Activated T-cell treated with anti-CD3 and anti-CD28 coated beads for 48 hours (primary cell): ENCODE results near the gene PPM1H.
"Not testable (repeated sequence)": the region's sequence is repeated elsewhere in the genome, so short reads cannot be mapped to it uniquely, and the experiment has no call there.

Source experiments
- DNase-seq: peaks from one replicate; pipeline ENCODE4 v3.0.0-alpha.2; 2020; ENCODE audit warnings: low read depth

Gene PPM1H

DNA sequence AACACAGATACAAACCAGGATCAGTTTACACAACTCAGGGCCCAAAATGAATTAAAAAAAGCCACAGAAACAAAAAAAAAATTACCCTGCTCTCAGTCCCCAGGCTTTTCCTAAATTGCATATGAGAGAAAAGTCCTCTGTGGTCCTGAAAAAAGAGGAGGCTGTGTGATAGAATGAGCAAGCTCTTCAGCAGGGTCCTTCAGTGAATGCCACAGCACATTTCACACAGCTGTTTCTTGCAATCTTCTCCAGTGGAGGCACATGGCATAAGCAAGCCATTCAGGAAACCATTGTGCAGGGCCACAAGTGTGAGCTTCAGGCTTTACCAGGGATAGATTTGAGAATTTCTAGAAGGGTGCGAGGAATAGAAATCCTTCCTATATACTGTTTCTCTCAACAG lies 168.5 kb downstream of the PPM1H start:
- DNase-seq, result no peak

DNA sequence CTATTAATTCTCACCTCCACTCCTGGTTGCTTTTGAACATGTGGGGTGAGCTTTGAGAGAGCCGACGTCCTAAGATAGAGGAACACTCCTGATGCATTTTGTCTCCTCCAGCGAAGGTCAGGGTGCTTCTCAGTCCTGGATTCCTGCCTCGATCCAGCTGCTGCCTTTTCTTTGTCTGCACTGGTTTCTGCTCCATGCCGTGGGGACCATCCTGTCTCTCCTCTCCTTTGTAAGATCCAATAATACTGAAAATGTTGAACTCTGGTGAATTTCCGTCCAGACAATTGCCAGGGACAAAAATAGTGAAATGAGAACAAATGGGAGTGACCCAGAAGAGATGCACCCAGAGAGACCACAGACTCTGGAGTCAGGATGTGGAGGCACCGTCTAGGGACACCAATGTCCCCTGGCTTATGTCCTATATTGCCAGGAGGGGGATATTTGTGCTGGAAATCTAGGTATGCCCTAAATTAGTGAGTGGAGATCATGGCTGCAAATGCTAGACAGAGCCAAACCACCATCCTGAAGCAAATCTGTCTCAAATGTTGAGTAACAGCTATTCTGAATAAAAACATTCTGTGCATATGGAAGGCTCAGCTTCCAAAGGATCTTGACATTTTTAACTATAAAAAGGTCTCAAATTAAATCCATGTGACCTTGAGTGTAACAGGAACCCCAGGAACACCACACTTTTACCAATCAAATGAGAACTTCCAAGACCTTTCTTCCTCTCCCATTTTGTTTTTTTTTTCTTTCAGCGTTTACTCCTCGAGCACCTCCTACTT lies 170.9 kb downstream of the PPM1H start:
- no peak for DNase-seq

DNA sequence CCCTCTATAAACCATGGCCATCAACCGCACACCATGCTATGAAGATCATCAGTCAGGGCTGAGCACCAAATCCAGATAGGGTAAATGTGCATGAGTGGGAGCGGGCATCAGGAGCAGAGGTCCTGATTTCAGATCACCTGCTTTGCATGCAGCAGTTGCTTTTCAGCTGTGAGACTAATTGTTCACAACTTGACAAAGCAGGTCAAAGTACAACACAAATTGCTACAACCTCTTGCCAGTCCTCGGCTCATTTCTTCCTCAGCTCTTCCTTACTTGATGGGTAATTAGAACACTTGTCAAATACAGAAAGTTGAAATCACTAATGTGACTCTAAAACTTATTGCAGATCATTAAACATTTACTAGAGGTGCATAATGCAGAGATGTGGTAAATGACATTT lies 171.6 kb downstream of the PPM1H start:
- DNase-seq, result no peak

DNA sequence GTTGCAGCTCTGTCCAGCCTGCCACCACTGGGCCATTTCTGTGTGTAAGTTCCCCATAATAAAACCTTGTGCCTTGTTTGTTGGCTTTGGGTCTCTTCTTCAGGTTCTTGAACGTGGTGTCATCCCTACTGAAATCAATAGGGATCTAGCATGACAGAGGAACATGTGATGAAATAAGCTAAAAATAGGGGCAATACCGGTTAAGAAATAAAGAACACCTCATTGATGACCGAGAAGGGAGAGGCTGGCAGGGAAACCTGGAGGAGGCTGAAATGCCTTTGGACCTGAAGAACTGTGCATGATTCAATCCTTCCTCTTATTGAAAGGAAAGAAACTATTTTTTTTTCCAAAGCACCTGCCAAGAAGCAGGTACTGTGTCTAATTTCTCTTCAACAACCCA lies 172.3 kb downstream of the PPM1H start:
- no peak for DNase-seq

DNA sequence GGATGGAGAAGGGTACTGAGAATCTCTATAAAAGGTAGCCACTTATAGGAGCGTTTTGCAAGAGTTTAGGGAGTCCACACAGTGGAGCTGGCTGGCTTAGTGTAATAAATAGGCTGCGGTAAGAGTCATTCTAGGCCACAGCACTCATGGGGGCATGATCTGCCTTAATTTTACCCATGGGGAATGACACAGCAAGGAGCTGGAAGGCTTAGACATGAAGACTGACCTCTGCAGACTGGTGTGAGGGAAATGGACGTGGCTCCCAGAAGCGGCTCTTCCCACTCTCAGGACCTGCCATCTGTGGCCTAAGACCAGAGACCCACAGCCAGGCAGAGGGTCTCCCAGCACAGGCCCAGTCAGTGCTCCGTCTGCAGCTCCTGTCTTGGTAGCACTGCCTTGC lies 173.3 kb downstream of the PPM1H start:
- DNase-seq, result no peak

DNA sequence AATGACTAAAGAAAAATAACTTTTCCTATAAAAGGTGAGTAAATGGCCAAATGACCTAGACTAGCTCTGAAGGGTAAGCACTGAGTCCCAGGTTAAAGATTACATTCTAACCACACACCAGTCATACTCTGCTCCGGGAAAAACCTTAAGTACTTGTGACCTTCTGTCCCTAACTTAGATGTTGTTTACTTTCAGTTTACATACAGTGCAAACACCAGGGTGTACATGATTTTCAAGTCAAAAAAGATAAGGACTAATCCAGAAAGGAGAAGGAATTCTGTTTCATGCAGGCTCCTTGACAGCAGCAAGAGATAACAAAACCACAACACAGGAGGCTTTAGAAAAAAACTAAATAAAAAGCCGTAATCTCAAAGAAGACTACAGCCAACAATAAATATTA lies 174.2 kb downstream of the PPM1H start:
- no peak for DNase-seq

DNA sequence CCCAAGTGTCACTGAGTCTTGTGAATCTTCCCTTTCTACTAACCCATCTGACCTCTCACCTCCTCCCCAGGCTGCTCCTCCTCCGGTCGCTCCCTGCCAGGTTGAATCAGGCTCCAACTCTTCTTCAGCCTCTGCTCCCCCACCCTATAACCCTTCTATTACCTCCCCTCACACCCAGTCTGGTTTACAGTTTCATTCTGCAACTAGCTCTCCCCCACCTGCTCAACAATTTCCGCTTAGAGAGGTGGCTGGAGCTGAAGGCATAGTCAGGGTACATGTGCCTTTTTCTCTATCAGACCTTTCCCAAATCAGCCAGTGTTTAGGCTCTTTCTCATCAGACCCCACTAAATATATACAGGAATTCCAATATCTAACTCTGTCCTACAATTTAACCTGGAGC lies 174.6 kb downstream of the PPM1H start:
- not testable (repeated sequence) for DNase-seq

DNA sequence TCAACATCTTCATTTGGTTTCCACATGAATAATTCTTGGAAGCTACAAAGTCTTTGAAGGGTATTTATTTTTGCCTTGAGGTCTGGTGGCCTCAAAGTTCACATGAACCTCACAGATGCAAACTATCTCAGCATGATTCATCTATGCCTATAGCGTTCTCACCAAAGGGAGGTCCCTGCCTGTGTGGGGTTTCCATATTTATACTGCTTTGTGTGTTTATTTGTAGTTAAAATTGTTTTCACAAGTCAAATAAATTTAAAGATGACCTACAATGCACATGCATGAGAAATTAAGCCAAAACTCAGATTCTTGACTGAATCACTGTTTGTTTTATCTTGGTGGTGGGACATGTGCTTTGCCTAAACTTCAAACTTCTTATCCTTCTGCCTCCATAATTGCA lies 176.7 kb downstream of the PPM1H start:
- DNase-seq, result no peak

DNA sequence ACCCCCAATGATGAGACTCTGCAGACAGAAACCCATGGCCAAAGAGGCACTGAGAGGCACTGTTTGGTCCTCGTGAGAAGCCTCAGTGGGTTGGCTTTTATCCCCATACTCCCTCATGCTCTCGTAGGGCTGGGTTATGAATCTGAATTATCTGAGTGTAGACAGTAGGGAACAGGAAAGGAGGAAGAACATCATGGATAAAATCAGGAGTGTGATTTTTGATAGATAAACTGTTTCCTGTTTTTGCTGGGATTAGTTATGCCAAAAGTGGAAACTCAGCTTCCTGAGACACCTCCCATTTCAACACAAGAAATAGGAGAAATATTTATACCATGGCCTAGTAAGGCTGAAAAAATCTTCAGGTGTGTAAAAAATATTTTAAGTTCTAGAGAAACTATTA lies 177.9 kb downstream of the PPM1H start:
- DNase-seq, result no peak

DNA sequence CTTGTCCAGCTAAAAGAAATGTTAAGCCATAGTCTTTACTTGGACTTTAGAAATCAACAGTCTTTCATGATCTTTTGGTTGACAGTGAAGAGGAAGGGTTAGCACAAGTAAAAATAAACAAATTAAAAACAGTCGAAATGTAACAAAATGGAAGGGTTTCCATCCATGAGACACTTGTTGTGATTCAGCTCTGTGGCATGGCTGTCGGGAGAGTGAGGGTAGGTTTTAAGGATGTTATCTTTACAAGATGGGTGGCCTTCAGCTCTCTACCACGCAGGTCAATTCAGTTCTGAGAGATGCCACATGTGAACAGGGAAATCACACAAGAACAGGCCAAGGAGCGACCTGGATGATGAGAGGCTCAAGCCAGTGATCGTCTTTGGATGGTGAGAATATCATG lies 180.2 kb downstream of the PPM1H start:
- no peak for DNase-seq

DNA sequence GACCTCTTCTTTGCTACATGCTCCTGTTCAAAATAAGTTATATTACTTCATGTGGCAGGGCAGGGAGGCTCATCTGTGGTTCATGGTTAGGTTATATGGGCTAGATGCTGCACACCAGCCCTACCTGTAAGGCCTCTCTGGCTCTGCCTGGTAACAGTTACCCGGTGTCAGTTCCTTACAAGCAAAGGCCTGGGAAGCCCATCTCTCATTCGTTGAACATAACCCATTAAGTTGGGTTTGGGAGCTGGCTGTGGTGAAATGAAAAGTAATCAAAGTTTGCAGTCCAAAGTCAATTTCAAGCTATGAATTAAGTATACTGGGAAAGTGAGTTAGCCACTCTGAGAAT lies 183.2 kb downstream of the PPM1H start:
- DNase-seq, result no peak

DNA sequence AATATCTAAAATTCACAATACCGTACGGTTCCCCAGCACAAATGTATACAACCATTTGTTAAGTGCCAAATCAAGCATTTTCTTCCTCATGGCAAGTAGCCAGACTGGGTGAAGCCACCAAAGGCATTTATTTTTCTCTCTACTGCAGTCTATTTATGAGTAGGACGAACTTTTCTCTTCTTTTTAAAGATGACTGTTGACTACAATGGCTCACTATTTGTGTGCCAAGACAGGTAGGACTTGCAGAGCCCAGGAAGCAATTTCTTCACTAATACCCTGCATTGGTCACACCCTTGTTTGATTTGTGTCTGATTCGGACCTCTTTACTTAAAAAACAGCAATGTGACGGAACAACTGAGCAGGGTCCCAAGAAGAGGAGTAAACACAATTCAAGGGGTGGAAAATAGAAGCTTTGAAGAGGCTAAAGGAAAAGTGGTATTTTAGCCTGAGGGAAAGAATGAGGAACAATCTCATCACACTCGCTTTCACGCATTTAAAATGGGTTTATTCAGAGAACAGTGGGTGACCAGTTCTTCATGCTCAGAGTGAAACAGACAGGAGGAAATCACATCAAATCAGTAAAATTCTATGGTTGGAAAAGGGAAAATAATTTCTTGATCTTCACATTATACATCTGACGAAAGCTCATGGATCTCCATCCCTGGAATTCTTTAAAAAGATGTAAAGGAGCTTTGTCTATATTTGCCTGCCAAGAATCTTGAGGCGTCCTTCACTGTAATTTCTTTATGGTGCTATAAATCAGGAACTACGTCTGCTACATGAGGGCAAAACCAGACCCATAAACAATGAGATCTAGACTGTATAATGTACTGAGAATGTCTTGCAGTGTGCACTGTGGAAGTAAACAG lies 183.8 kb downstream of the PPM1H start:
- no peak for DNase-seq

DNA sequence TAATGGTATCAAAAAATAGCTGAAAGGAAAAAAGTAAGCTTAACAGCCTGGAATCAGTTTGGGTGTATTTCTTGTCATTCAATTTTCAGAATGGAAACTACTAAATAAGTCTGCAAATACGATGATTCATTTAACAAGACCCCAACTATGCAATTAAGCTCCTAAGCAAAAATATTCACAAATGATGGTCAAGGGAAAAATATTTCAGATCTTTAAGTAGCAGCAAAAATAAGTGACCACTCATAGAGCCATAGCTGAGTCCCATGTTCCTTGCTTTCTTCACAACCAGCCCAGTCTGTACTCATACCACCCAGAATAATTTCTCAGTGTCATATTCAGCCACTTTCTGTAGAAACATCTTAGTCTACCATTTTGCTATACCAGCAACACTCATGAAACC lies 185.4 kb downstream of the PPM1H start:
- no peak for DNase-seq

DNA sequence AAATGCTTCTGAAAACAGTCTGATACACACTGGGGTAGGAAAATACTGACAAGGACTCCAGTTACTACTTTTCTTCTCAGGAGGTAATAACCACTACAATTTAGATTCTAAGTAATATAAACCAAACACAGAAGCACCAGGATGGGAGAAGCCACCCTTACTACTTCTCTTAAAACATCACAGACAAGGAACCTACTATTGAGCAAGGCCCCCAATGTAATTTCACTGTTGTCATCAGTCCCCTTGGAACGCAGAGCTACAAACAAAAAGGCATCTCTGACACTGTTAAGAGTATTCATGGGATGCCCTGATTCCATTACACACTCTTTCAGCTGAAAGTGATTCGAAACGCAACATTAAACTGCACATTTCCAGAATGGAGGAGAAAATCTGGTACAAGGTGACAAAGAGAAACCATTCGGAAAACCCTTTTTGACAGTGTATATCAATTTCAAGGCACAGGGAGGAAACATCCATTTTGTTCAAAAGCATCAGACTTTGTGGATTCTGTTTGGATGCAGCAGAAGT lies 185.9 kb downstream of the PPM1H start:
- DNase-seq, result no peak

DNA sequence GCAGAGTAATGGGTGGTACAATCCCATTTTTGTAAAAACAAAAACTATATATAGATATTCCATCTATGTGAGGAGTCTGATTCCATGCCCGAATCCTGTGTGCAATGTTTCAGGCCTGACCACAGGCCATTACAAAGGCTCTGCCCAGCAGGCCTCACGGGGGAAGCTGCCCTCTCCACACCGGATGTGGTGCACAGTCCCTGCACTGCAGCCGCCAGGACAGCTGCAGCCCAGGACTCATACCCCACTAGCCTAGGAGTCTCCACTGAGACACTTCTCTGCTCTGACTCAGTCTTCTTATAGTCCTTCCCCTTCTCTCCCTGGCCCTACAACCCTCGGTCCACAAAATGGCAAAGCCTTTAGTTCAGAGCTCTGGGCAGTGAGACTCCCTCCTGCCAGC lies 190.4 kb downstream of the PPM1H start:
- DNase-seq, result no peak

DNA sequence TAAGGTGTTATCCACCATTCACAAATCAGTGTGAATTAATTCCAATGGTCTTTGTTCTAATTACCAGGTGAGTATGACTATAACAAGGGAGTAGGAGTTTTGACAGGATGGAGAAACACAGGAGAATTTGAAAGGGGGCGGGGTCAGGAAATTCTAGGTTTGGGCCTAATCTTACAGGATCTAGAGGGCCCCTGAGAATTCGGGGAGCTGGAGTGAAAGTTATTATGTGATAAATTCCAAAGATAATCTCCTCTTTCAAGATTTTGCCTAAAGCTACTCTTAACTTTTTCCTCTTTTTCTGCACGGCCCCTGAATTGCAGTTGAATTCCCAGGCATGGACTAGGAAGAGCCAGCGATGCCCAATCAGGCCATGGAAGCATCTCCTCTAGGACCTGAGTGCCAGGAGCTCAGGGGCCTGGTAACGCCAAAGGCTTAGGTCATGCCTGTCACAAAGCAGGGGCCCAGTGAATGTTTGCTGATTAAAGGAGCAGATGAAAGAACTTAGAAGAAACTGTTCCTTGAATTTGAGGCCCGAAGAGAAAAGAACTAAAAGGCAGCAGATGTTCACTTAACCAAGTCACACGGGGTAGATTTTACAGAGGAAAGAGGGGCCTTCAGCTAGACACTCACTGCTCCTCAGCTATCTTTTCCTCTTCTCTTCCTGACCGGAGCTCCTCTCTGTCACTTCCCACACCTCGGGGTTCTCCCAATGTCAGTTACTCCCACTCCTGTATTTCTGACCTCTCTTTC lies 195.5 kb downstream of the PPM1H start:
- no peak for DNase-seq

DNA sequence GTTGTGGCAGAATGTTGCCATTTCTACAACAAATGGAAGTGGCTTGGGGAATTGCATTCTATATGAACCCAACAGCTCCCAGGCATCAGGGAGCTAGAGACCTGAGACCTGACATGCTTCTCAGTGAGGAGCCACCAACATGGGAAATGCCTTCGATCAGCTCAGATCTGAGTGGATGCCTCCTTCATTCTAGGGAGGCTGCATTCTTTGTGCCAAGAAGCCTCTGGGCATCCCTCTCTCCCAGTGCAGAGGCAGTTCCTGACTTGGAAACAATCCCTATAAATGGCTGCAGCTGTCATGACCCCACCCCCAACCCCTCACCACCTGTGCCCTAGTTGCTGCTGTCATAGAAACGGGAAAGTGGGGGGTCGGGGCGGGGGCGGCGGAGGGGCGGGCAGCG lies 196.3 kb downstream of the PPM1H start:
- DNase-seq, result no peak

DNA sequence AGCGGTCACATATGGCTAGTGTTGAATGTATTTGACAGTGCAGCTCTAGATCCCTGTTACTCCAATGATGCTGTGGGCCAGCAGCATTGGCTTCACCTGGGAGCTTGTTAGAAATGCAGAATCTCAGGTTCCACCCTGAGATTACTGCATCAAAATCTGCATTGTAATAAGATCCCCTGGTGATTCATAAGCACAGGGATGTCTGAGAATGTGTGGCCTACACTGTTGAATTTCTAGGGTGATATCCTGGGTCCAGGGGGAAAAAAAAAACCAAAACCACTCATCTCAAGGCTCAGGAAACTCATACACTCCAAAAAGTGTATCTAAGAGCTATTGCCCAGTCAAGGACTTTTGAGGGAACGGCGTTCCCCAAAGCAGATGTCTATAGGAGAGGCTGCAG lies 196.8 kb downstream of the PPM1H start:
- DNase-seq, result no peak

DNA sequence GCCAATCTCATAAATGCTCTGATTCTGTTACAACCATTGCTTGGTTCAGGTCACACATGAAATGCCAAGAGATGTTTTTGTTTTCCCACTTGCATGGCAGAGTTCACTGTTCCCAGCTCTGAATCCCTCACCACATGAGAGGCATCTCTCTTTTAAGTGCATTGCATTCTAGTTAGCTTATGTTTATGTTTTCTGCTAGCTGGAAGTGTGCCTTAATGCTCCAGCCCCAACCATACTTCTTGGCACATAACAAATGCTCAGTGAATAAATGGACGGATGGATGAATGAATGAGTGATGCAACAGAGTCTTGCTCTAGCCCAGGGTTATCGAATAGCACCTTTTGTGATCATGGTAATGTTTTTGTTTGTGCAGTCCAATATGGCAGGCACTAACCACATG lies 197.3 kb downstream of the PPM1H start:
- no peak for DNase-seq

DNA sequence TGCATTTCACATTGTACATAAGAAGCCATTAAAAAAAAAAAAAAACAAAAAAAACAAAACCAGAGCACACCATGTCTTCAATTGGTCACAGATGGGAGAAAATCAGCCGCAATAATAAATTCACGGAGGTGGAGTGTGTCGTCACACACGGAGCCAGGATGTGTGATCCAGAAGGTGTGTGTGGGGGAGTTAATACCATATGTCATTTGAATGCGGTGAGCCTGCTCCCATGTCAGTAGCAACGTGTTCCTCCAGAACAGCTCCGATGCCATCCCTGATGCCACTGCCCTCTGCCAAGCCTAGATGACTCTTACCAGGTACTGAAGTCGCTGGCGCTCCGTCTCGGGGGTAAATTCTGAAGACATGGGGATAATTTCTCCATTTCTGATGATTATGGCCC lies 197.8 kb downstream of the PPM1H start:
- DNase-seq, result no peak

DNA sequence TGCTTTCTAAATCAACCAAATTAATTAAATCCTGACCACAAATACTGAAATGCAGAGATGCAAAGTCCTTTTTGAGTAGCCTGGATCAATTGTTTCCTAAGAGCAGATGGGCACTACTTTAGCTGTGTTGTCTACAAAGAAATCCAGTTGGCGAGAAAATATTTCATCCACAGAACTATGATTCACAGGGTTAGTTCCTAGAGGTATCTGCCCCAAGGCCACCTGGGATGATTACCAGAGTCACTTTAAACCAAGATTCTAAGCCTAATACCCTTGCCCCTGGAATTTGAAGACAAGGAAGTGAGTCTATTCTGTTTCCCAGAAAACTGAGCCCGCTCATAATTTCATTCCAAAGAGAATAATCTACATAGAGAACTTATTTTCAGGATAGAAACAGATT lies 198.4 kb downstream of the PPM1H start:
- DNase-seq, result no peak

DNA sequence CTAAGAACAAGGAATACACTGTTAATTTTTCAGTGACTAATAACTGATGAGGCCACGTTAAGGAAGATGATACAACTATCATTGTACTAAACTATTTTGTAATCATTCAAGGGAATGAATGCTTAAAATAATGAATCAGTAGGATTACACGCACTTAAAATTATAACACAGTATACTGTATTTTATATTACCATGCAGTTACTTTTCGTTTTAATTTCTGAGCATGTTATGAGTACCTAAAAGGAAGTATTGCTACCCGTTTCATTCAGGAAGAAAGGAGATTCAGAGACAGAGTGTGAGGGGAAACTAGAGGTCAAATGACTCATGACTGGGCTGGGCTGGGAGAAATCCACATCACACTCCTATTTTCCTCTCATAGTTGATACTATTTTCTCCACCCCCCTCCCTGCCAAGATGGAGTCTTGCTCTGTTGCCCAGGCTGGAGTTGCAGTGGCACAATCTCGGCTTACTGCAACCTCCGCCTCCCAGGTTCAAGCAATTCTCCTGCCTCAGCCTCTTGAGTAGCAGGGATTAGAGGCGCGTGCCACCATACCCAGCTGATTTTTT lies 202.0 kb downstream of the PPM1H start:
- DNase-seq, result no peak
